HUES48 (cell line): ENCODE measurements around the gene FOLR1.
A peak's percentile ranks its signal among the peaks of the same experiment; 100 is the strongest.

Experiments
- H3K27ac ChIP-seq: one replicate; pipeline ENCODE4 v1.7.0; 2013; ENCODE audit warnings: low read depth, low read length, inconsistent platforms
- H3K27me3 ChIP-seq: 2 replicates; pipeline ENCODE4 v1.6.1; 2013; ENCODE audit warnings: mild to moderate bottlenecking, low read length; ENCODE audit not compliant: control insufficient read depth, insufficient read depth
- H3K36me3 ChIP-seq: 2 replicates; pipeline ENCODE4 v1.6.1; 2013; ENCODE audit warnings: low read length; ENCODE audit not compliant: control insufficient read depth, insufficient read depth
- H3K4me1 ChIP-seq: 2 replicates; pipeline ENCODE4 v1.6.1; 2013; ENCODE audit warnings: mild to moderate bottlenecking, low read length; ENCODE audit not compliant: control insufficient read depth, insufficient read depth
- H3K4me3 ChIP-seq: 2 replicates; pipeline ENCODE4 v1.5.1; 2013; ENCODE audit warnings: mild to moderate bottlenecking, low read depth, low read length
- H3K9ac ChIP-seq: 2 replicates; pipeline ENCODE4 v1.6.1; 2013; ENCODE audit warnings: mild to moderate bottlenecking, low read depth, low read length, moderate library complexity
- H3K9me3 ChIP-seq: 2 replicates; pipeline ENCODE4 v1.6.1; 2013; ENCODE audit warnings: low read length; ENCODE audit not compliant: control insufficient read depth, insufficient read depth

FOLR1 gene

GRCh38 chr11:72225411-72225951 is 33.5 kb downstream of the FOLR1 start:
- H3K4me1 ChIP-seq: peaks cover 12% of the 10 kb centered on the region
- H3K36me3 ChIP-seq: peaks cover 30% of the 10 kb centered on the region
- H3K27ac ChIP-seq: no peak overlapping the region
- H3K9me3 ChIP-seq: no peaks in the 10 kb centered on the region
- peak overlapping the region; percentile 88 for H3K4me3 ChIP-seq
- no peaks in the 10 kb centered on the region for H3K27me3 ChIP-seq
- H3K9ac ChIP-seq: peak overlapping the region; percentile 30; the same call in 1 of the 2 replicates

GRCh38 chr11:72226701-72227100 is 34.8 kb downstream of the FOLR1 start:
- Histone ChIP-seq H3K9me3 (no peaks in the 10 kb centered on the region), H3K4me3 (no peak overlapping the region), H3K9ac (no peak overlapping the region), H3K4me1 (peaks cover 12% of the 10 kb centered on the region), H3K27ac (no peak overlapping the region), H3K36me3 (peaks cover 42% of the 10 kb centered on the region), H3K27me3 (no peaks in the 10 kb centered on the region)

- Histone ChIP-seq H3K4me3 (no peak overlapping the region), H3K27ac (no peak overlapping the region)
These were observed 35.6 kb downstream of the FOLR1 start for GRCh38 chr11:72227316-72228228.

GRCh38 chr11:72228229-72228843 is 36.4 kb downstream of the FOLR1 start:
- no peak overlapping the region for H3K27ac ChIP-seq
- no peaks in the 10 kb centered on the region for H3K27me3 ChIP-seq
- H3K4me1 ChIP-seq: 0 out of 2 replicates have a peak, but pooled peaks cover 2% of the 10 kb centered on the region
- H3K9me3 ChIP-seq: no peaks in the 10 kb centered on the region
- H3K36me3 ChIP-seq: peaks cover 58% of the 10 kb centered on the region
- H3K4me3 ChIP-seq: no peak overlapping the region
- no peak overlapping the region for H3K9ac ChIP-seq

More at GRCh38 chr11:72227316-72228228, 35.6 kb downstream of the FOLR1 start:
- peaks cover 51% of the 10 kb centered on the region for H3K36me3 ChIP-seq
- H3K27me3 ChIP-seq: no peaks in the 10 kb centered on the region
- no peaks in the 10 kb centered on the region for H3K9me3 ChIP-seq
- H3K4me1 ChIP-seq: peaks cover 6% of the 10 kb centered on the region
- H3K9ac ChIP-seq: no peak overlapping the region

- no peak overlapping the region for H3K9ac ChIP-seq
- no peaks in the 10 kb centered on the region for H3K27me3 ChIP-seq
- no peak overlapping the region for H3K4me3 ChIP-seq
- no peak overlapping the region for H3K27ac ChIP-seq
- no peaks in the 10 kb centered on the region for H3K9me3 ChIP-seq
- peaks cover 63% of the 10 kb centered on the region for H3K36me3 ChIP-seq
- H3K4me1 ChIP-seq: 0 out of 2 replicates have a peak, but pooled peaks cover 2% of the 10 kb centered on the region
These were observed 36.9 kb downstream of the FOLR1 start for GRCh38 chr11:72228844-72229231.

GRCh38 chr11:72229336-72229924 is 37.5 kb downstream of the FOLR1 start:
- Histone ChIP-seq H3K27ac (no peak overlapping the region), H3K9ac (no peak overlapping the region), H3K9me3 (no peaks in the 10 kb centered on the region), H3K27me3 (no peaks in the 10 kb centered on the region), H3K4me1 (0 out of 2 replicates have a peak, but pooled peaks cover 2% of the 10 kb centered on the region), H3K4me3 (no peak overlapping the region), H3K36me3 (peaks cover 69% of the 10 kb centered on the region)

GRCh38 chr11:72229925-72230763 is 38.2 kb downstream of the FOLR1 start:
- H3K4me1 ChIP-seq: 0 out of 2 replicates have a peak, but pooled peaks cover 2% of the 10 kb centered on the region
- H3K9me3 ChIP-seq: no peaks in the 10 kb centered on the region
- no peak overlapping the region for H3K27ac ChIP-seq
- no peak overlapping the region for H3K9ac ChIP-seq
- H3K36me3 ChIP-seq: peaks cover 76% of the 10 kb centered on the region
- H3K27me3 ChIP-seq: no peaks in the 10 kb centered on the region
- no peak overlapping the region for H3K4me3 ChIP-seq

- H3K9ac ChIP-seq: no peak overlapping the region
- H3K27ac ChIP-seq: no peak overlapping the region
- no peaks in the 10 kb centered on the region for H3K27me3 ChIP-seq
- no peak overlapping the region for H3K4me3 ChIP-seq
- H3K4me1 ChIP-seq: no peaks in the 10 kb centered on the region
- H3K36me3 ChIP-seq: peaks cover 82% of the 10 kb centered on the region
- no peaks in the 10 kb centered on the region for H3K9me3 ChIP-seq
These were observed 38.9 kb downstream of the FOLR1 start for GRCh38 chr11:72230764-72231365.

GRCh38 chr11:72231396-72232259 is 39.7 kb downstream of the FOLR1 start:
- Histone ChIP-seq H3K9me3 (no peaks in the 10 kb centered on the region), H3K36me3 (peaks cover 89% of the 10 kb centered on the region), H3K27me3 (no peaks in the 10 kb centered on the region), H3K27ac (no peak overlapping the region), H3K4me3 (no peak overlapping the region), H3K9ac (no peak overlapping the region), H3K4me1 (no peaks in the 10 kb centered on the region)
